Hematopoietic multipotent progenitor cell treated with erythropoietin and hydrocortisone succinate and interleukin-3 and kit ligand, for 8 days (in vitro differentiated cells): ENCODE data around the gene MUC22.
"Not testable (repeated sequence)": the region's sequence is repeated elsewhere in the genome, so short reads cannot be mapped to it uniquely, and the experiment has no call there.

ENCODE experiments used
- DNase-seq: peaks from one replicate; pipeline ENCODE4 v3.0.0-alpha.2; 2015

MUC22 gene

GRCh38 chr6:31041372-31041974 lies 31.2 kb downstream of the MUC22 start:
- DNase-seq: no peak

GRCh38 chr6:31042806-31043205 lies 32.5 kb downstream of the MUC22 start:
- peak; percentile 52 for DNase-seq

- DNase-seq: no peak
Measured at GRCh38 chr6:31048099-31048498, 37.8 kb downstream of the MUC22 start.

GRCh38 chr6:31049518-31049917 lies 39.2 kb downstream of the MUC22 start:
- DNase-seq: no peak

- not testable (repeated sequence) for DNase-seq
Measured at GRCh38 chr6:31053187-31053586, 42.9 kb downstream of the MUC22 start.

GRCh38 chr6:31053873-31054272 lies 43.6 kb downstream of the MUC22 start:
- no peak for DNase-seq

- DNase-seq: no peak
Measured at GRCh38 chr6:31055441-31055840, 45.2 kb downstream of the MUC22 start.

GRCh38 chr6:31057426-31058003 lies 47.2 kb downstream of the MUC22 start:
- no peak for DNase-seq

GRCh38 chr6:31058128-31058894 lies 48.0 kb downstream of the MUC22 start:
- DNase-seq: peak; percentile 38

- DNase-seq: no peak
Measured at GRCh38 chr6:31060145-31060544, 49.9 kb downstream of the MUC22 start.

GRCh38 chr6:31063906-31064435 lies 53.7 kb downstream of the MUC22 start:
- no peak for DNase-seq

- DNase-seq: no peak
Measured at GRCh38 chr6:31065556-31065955, 55.3 kb downstream of the MUC22 start.

GRCh38 chr6:31067028-31067427 lies 56.8 kb downstream of the MUC22 start:
- not testable (repeated sequence) for DNase-seq

GRCh38 chr6:31067891-31068668 lies 57.8 kb downstream of the MUC22 start:
- DNase-seq: not testable (repeated sequence)

- DNase-seq: peak; percentile 71
Measured at GRCh38 chr6:31068669-31069340, 58.5 kb downstream of the MUC22 start.

- DNase-seq: no peak
Measured at GRCh38 chr6:31070711-31071197, 60.5 kb downstream of the MUC22 start.

- no peak for DNase-seq
Measured at GRCh38 chr6:31074401-31074800, 64.1 kb downstream of the MUC22 start.

GRCh38 chr6:31075528-31075927 lies 65.3 kb downstream of the MUC22 start:
- no peak for DNase-seq

- no peak for DNase-seq
Measured at GRCh38 chr6:31076611-31077010, 66.3 kb downstream of the MUC22 start.

GRCh38 chr6:31079656-31080261 lies 69.5 kb downstream of the MUC22 start:
- DNase-seq: peak; percentile 75

GRCh38 chr6:31081872-31082271 lies 71.6 kb downstream of the MUC22 start:
- DNase-seq: no peak
